ENCODE data around the gene MRPS12. TPM values are rescaled to one million over a fixed set of nuclear protein-coding genes. Genes with fewer than 3 reads are reported as not detected.

MRPS12 gene
- total RNA-seq, 4 donors from 2014 or later: 29.9 to 43.9 (median 33.1) TPM

- 84 to 85% methylated on average over 4 of the region's 4 CpGs for WGBS, 2 donors
- peaks cover 0 to 54% (median 0%) of the 10 kb centered on the region in 3 donors for H3K36me3 ChIP-seq
- DNase-seq (ENCODE audit: low spot score in 2 of 2): no peak
- H3K9me3 ChIP-seq: no peaks in the 10 kb centered on the region
- H3K4me1 ChIP-seq: peaks cover 0 to 29% (median 14%) of the 10 kb centered on the region in 4 donors
- no peaks in the 10 kb centered on the region for H3K27me3 ChIP-seq
- TF ChIP-seq, protein P1, sequence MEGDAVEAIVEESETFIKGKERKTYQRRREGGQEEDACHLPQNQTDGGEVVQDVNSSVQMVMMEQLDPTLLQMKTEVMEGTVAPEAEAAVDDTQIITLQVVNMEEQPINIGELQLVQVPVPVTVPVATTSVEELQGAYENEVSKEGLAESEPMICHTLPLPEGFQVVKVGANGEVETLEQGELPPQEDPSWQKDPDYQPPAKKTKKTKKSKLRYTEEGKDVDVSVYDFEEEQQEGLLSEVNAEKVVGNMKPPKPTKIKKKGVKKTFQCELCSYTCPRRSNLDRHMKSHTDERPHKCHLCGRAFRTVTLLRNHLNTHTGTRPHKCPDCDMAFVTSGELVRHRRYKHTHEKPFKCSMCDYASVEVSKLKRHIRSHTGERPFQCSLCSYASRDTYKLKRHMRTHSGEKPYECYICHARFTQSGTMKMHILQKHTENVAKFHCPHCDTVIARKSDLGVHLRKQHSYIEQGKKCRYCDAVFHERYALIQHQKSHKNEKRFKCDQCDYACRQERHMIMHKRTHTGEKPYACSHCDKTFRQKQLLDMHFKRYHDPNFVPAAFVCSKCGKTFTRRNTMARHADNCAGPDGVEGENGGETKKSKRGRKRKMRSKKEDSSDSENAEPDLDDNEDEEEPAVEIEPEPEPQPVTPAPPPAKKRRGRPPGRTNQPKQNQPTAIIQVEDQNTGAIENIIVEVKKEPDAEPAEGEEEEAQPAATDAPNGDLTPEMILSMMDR (IDR thresholded peaks at IDR 0.05): no peak
- TF ChIP-seq EP300 (IDR thresholded peaks at IDR 0.05): no peak
- no peak for TF ChIP-seq POLR2A (IDR thresholded peaks at IDR 0.05)
- H3K4me3 ChIP-seq: no peak overlapping the region
- no peak overlapping the region for H3K27ac ChIP-seq
Observed at GRCh38 chr19:38928391-38929001, 2.2 kb upstream of the MRPS12 start.

- Histone ChIP-seq H3K27me3 (no peaks in the 10 kb centered on the region), H3K4me1 (peaks cover 0 to 29% (median 14%) of the 10 kb centered on the region in 4 donors), H3K27ac (peak within 1 kb of the TSS; percentile 77 to 88 (median 82)), H3K36me3 (peaks cover 0 to 54% (median 0%) of the 10 kb centered on the region in 3 donors), H3K9me3 (peaks cover 0 to 6% (median 0%) of the 10 kb centered on the region in 4 donors), H3K4me3 (peak within 1 kb of the TSS; percentile 48 to 91 (median 76))
- TF ChIP-seq POLR2A (IDR thresholded peaks at IDR 0.05): peak in 1 of 2 donors; percentile 6
- peak; percentile 83 to 94 for TF ChIP-seq EP300 (IDR thresholded peaks at IDR 0.05)
- TF ChIP-seq, protein P1 (IDR thresholded peaks at IDR 0.05): peak; percentile 98 to 100 (median 99)
- peak; percentile 78 to 90 for DNase-seq (ENCODE audit: low spot score in 2 of 2)
- 3 to 5% methylated on average over 29 to 49 of the region's 49 CpGs for WGBS, 2 donors
Observed at GRCh38 chr19:38929929-38930775, 592 bp upstream of the MRPS12 start, which contains the start of gene SARS2. TSS of gene SARS2 (minus strand) at chr19:38930763. CDS start at chr19:38930736, 27 bp downstream.

- peaks cover 0 to 9% (median 0%) of the 10 kb centered on the region in 4 donors for H3K9me3 ChIP-seq
- H3K4me3 ChIP-seq: peak overlapping the region; percentile 48 to 91 (median 76)
- WGBS, 2 donors: 31 to 33% methylated on average over 8 of the region's 8 CpGs
- peaks cover 0 to 29% (median 14%) of the 10 kb centered on the region in 4 donors for H3K4me1 ChIP-seq
- H3K27me3 ChIP-seq: no peaks in the 10 kb centered on the region
- TF ChIP-seq POLR2A (IDR thresholded peaks at IDR 0.05) (no peak), EP300 (IDR thresholded peaks at IDR 0.05) (no peak)
- TF ChIP-seq, protein P1 (IDR thresholded peaks at IDR 0.05): no peak
- peak overlapping the region in 3 of 4 donors; percentile 78 to 88 (median 86) for H3K27ac ChIP-seq
- DNase-seq (ENCODE audit: low spot score in 2 of 2): no peak
- H3K36me3 ChIP-seq: peaks cover 0 to 54% (median 0%) of the 10 kb centered on the region in 3 donors
Observed at GRCh38 chr19:38931521-38931793, 713 bp downstream of the MRPS12 start.

- Histone ChIP-seq H3K27ac (no peak overlapping the region), H3K27me3 (no peaks in the 10 kb centered on the region), H3K36me3 (peaks cover 0 to 53% (median 0%) of the 10 kb centered on the region in 3 donors), H3K9me3 (peaks cover 0 to 9% (median 0%) of the 10 kb centered on the region in 4 donors), H3K4me1 (peaks cover 0 to 29% (median 14%) of the 10 kb centered on the region in 4 donors), H3K4me3 (no peak overlapping the region)
- TF ChIP-seq, protein P1 (IDR thresholded peaks at IDR 0.05): peak in 1 of 5 experiments; percentile 18
- TF ChIP-seq POLR2A (IDR thresholded peaks at IDR 0.05) (no peak), EP300 (IDR thresholded peaks at IDR 0.05) (no peak)
- 85 to 89% methylated on average over 25 to 29 of the region's 29 CpGs for WGBS, 2 donors
- no peak for DNase-seq (ENCODE audit: low spot score in 2 of 2)
Observed at GRCh38 chr19:38932425-38933179, 1.9 kb downstream of the MRPS12 start.

Data from tibial nerve (tissue), 4 donors.